ENCODE data around the gene ERAL1.

GRCh38 chr17:28841901-28842281 is 12.9 kb upstream of the ERAL1 start:
- TF ChIP-seq CTCF (IDR thresholded peaks at IDR 0.05), result no peak
- TF ChIP-seq POLR2A (IDR thresholded peaks at IDR 0.05), result no peak

Measured in lower leg skin (tissue), 3 donors.